HFF-Myc (cell line): Measurements from ENCODE around the gene RGS6.

ENCODE experiments used
- DNase-seq: peaks from one replicate; pipeline ENCODE4 v3.0.0-alpha.2; 2011; ENCODE audit warnings: low read depth; ENCODE audit errors: extremely low read depth
- H3K4me3 ChIP-seq: replicated peaks from 2 replicates; pipeline ENCODE4 v1.5.1; 2011; ENCODE audit warnings: low read depth, mild to moderate bottlenecking, control low read depth, low read length
- CTCF ChIP-seq: IDR thresholded peaks from 2 replicates; pipeline ENCODE4 v1.5.1; 2012; ENCODE audit warnings: mild to moderate bottlenecking, low read depth, low read length, control low read depth; ENCODE audit errors: missing control alignments

RGS6 gene

GRCh38 chr14:72546344-72547016, 614.3 kb downstream of the RGS6 start:
- no peak for DNase-seq
- H3K4me3 ChIP-seq: no peak overlapping the region

GRCh38 chr14:72547999-72548398, 615.8 kb downstream of the RGS6 start:
- no peak overlapping the region for H3K4me3 ChIP-seq
- DNase-seq: no peak
- TF ChIP-seq CTCF: no peak

More at GRCh38 chr14:72546344-72547016, 614.3 kb downstream of the RGS6 start:
- no peak for TF ChIP-seq CTCF

GRCh38 chr14:72549026-72549425, 616.8 kb downstream of the RGS6 start:
- no peak for DNase-seq
- H3K4me3 ChIP-seq: no peak overlapping the region
- TF ChIP-seq CTCF: no peak

GRCh38 chr14:72549854-72550253, 617.6 kb downstream of the RGS6 start:
- TF ChIP-seq CTCF: no peak
- DNase-seq: no peak

GRCh38 chr14:72550513-72550912, 618.3 kb downstream of the RGS6 start:
- no peak overlapping the region for H3K4me3 ChIP-seq
- TF ChIP-seq CTCF: no peak
- no peak for DNase-seq

More at GRCh38 chr14:72549854-72550253, 617.6 kb downstream of the RGS6 start:
- no peak overlapping the region for H3K4me3 ChIP-seq

GRCh38 chr14:72552236-72552635, 620.0 kb downstream of the RGS6 start:
- no peak for DNase-seq
- no peak overlapping the region for H3K4me3 ChIP-seq
- no peak for TF ChIP-seq CTCF

GRCh38 chr14:72553161-72553560, 620.9 kb downstream of the RGS6 start:
- TF ChIP-seq CTCF: no peak
- no peak overlapping the region for H3K4me3 ChIP-seq
- no peak for DNase-seq
